Memory B cell (primary cell): ENCODE results near the gene PFN1.

Experiments
- ATAC-seq: fragments of 150-1000 bp; cut with Tn5 transposase; 2 replicates; pipeline ENCODE4 v1.10.0; 2021; ENCODE audit warnings: low read depth, mild to moderate bottlenecking, moderate library complexity
- DNase-seq, 2 donors: peaks; one replicate each; pipeline ENCODE4 v3.0.0; 2022; ENCODE audit warnings: low spot score in 2 of 2
- H3K27ac Mint-ChIP-seq: one replicate; pipeline ENCODE4 v1.8.0; 2022; ENCODE audit warnings: mild to moderate bottlenecking, moderate library complexity, mixed read lengths
- H3K27me3 Mint-ChIP-seq: one replicate; pipeline ENCODE4 v1.8.0; 2022; ENCODE audit warnings: mixed read lengths
- H3K36me3 Mint-ChIP-seq: one replicate; pipeline ENCODE4 v1.8.0; 2022; ENCODE audit warnings: mild to moderate bottlenecking, mixed read lengths
- H3K4me1 Mint-ChIP-seq: one replicate; pipeline ENCODE4 v1.8.0; 2022; ENCODE audit warnings: mixed read lengths
- H3K4me3 Mint-ChIP-seq: one replicate; pipeline ENCODE4 v1.8.0; 2022; ENCODE audit warnings: mild to moderate bottlenecking, moderate library complexity, mixed read lengths
- H3K9me3 Mint-ChIP-seq: one replicate; pipeline ENCODE4 v1.8.0; 2022; ENCODE audit warnings: mixed read lengths

Gene PFN1

DNA sequence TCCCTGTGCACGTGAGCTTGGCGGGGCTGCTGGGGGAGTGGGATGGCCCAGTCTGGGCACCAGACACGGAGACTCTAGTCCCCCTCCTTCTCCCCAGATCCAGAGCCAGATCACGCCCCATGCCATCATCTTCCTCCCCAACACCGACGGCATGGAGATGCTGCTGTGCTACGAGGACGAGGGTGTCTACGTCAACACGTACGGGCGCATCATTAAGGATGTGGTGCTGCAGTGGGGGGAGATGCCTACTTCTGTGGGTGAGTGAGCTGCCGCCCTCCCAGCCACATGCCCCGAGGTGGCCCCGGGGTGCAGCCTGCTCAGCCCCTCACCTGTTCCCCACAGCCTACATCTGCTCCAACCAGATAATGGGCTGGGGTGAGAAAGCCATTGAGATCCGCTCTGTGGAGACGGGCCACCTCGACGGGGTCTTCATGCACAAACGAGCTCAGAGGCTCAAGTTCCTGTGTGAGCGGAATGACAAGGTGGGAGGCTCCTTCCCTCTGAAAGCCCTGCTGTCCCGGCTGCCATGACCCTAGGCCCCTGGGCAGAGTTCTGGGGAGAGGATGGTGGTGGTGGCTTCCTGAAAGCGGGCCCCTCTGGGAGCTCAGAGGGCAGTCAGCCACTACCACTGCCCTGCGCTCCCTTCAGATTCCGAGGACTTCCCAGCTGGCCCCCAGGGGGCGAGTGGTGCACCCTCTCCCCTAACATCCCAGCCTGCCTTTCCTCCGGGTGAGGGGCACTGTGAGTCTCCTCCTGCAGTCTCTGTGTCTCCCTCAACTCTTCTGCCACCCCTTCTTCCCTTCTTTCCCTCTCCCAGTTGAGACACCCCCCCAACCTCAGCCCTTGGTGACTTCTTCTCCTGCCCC lies 51.8 kb downstream of the PFN1 start:
- no peaks in the 10 kb centered on the region for H3K9me3 Mint-ChIP-seq
- H3K4me3 Mint-ChIP-seq = no peak overlapping the region
- H3K27ac Mint-ChIP-seq = no peak overlapping the region
- peaks cover 11% of the 10 kb centered on the region for H3K4me1 Mint-ChIP-seq
- no peak for ATAC-seq
- no peaks in the 10 kb centered on the region for H3K27me3 Mint-ChIP-seq
- peaks cover 29% of the 10 kb centered on the region for H3K36me3 Mint-ChIP-seq
- DNase-seq = no peak

DNA sequence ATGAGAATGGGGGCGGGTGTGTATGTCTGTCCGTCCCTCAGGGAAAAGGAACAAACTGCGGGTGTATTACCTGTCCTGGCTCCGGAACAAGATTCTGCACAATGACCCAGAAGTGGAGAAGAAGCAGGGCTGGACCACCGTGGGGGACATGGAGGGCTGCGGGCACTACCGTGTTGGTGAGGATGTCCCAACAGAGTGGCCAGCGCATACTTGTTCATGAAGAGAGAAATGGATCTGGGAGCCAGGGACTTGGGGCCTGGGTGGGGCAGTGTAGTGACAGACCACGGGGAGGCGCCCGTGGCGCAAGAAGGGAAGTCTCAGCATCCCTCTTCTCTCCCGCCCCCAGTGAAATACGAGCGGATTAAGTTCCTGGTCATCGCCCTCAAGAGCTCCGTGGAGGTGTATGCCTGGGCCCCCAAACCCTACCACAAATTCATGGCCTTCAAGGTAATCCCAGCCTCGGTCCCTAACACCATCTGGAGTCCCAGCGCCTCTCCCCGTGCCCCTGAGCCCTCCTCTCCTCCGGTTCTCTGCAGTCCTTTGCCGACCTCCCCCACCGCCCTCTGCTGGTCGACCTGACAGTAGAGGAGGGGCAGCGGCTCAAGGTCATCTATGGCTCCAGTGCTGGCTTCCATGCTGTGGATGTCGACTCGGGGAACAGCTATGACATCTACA lies 52.5 kb downstream of the PFN1 start:
- Mint-ChIP-seq H3K9me3 (no peaks in the 10 kb centered on the region), H3K36me3 (peaks cover 31% of the 10 kb centered on the region), H3K4me1 (peaks cover 9% of the 10 kb centered on the region), H3K27me3 (no peaks in the 10 kb centered on the region), H3K4me3 (no peak overlapping the region), H3K27ac (no peak overlapping the region)
- DNase-seq = no peak
- no peak for ATAC-seq
